CD4-positive, alpha-beta T cell treated with Interferon gamma for 1 hour (primary cell): ENCODE measurements around the gene SUSD5.
A peak's percentile ranks its signal among the peaks of the same experiment; 100 is the strongest.
"Not testable (repeated sequence)": the region's sequence is repeated elsewhere in the genome, so short reads cannot be mapped to it uniquely, and the experiment has no call there.

Source experiments
- DNase-seq: peaks from one replicate; pipeline ENCODE4 v3.0.0-alpha.2; 2020

SUSD5 gene

GRCh38 chr3:33146791-33147445, 71.7 kb downstream of the SUSD5 start:
- DNase-seq: no peak

GRCh38 chr3:33145901-33146580, 72.6 kb downstream of the SUSD5 start:
- DNase-seq: no peak

DNA sequence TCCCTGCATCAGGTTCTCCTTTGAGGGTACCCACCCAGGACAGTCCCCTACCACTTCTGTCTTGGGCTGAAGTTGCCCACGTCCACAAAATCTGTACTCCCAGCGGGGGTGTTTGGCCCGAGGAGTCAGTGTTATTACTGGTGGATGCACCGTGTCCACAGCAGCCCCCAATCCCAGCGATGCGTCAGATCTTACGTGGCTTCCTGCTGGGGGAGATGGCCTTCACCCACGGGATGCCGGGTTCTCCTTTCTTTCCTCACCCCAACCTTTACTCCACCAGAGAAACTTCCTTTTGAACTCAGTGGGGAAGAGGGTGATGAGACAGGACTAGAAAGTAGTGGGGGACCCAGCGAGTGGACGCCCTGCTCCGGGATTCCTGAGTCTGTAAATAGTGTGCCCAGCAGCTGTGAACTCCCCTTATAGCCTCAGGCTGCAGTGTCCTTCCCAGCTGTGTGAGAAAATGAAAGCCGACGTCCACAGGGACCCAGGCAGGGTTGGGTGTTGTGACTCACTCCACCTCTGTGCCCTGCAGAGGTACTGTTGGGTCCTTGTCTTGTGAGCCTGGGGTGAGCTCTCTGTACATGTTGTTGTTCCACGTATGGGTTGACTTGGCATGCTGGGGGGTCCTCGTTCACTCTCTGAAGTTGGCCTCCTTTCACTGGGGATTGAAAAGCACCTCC, 73.2 kb downstream of the SUSD5 start:
- DNase-seq: no peak

GRCh38 chr3:33144433-33144832, 74.2 kb downstream of the SUSD5 start:
- DNase-seq: peak; percentile 9

- DNase-seq: no peak
Measured at GRCh38 chr3:33141006-33141405, 77.6 kb downstream of the SUSD5 start.

- no peak for DNase-seq
Measured at GRCh38 chr3:33139996-33140395, 78.6 kb downstream of the SUSD5 start.

DNA sequence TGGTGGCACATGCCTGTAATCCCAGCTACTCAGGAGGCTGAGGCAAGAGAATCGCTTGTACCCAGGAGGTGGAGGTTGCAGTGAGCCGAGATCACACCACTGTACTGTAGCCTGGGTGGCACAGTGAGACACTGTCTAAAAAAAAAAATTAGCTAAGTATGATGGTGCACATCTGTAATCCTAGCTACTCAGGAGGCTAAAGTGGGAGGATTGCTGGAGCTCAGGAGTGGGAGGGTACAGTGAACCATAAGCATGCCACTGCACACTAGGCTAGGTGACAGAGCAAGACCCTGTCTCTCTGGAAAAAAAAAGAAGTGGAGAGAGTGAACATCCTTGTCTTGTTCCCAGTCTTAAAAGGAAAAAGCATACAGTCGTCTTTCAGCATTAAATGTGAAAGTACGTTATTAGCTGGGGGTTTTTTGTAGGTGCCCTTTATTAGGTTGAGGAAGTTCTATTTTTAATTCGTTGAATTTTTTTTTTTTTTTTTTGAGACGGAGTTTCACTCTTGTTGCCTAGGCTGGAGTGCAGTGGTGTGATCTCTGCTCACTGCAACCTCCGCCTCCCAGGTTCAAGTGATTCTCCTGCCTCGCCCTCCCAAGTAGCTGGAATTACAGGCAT, 79.5 kb downstream of the SUSD5 start:
- DNase-seq: not testable (repeated sequence)

DNA sequence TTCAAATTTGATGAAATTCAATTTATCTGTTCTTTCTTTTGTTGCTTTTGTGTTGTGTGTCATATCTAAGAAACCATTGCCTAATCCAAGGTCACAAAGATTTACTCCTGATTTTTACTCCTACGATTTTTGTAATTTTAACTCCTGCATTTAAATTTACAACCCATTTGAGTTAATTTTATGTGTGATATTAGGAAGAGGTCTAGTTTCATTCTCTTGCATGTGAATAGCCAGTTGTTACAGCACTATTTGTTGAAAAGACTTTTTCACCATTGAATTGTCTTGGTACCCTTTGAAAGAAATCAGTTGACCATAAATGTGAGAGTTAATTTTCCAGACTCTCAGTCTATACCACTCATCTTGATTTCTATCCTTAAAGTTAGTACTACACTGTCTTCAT, 80.9 kb downstream of the SUSD5 start:
- DNase-seq: no peak

DNA sequence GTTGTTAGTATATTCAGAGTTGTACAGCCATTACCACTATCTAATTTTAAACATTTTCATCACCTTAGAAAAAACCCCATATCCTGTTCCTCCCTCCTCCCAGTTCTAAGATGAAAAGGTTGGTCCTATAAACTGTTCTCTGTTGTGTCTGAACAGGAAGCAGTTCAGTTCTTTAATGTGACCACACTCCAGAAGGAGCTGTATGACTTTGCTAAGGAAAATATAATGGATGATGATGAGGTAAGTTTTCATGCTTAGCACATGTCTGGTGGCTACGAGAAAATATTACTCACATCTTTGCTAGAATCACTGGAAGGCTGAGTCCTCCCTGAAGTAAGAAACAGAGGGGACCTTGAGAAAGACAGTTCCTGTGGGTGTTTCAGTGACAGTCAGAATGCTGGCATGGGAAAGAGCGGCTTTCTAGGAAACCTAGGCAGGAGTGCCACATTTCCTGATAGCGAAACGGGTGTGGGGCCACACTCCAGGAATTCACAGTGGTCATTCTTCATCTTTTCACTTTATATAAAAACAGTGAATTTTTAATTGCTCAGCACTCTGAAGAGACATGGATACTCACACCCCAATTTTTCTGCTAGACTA, 84.5 kb downstream of the SUSD5 start:
- no peak for DNase-seq

DNA sequence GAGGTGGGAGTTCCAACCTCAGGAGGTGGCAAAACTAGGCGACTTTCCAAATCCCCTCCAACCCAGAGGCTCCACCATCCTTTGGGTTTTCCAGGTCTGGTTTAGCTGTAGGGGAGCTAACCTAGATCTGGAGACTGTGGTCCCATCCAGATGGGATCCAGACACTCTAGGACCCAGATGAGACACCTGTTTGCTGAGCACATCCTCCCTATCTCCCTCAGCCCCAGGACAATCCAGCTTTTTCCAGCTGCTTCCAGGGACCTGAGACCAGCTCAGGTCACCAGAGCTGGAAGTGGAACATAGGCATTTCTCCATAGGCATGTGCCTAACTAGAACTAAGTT, 86.6 kb downstream of the SUSD5 start:
- DNase-seq: no peak

DNA sequence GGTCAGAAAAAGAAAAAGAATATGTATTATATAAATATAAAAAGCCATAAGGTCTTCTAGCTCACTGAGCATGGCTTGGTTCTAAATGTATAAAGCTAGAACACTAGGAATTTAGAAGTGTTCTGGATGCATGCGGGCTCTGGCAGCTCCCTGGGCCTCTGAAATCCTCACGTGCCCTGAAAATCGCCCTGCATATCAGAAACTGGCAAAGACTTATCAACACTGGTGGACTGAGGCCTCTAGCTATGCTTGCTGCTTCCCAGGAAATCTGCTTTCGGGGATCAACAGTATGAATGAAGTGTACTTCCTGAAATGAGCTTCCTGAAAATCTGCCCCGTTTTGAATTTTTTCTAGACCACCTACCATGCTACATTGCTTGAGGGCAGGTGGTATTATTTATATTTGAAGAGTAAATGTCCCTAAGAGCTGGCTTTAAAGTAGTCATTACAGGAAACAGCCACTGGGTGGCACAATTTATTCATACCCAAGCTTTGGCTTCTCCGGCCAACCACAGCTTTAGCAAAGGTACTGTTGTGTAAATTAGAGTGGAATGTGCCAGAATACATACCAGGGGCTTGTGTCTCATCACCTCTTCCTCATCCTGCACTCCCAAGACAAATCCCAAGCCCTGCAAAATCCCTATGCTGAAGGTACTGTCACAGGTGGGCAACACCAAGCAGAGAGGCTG, 87.1 kb downstream of the SUSD5 start:
- DNase-seq: no peak

DNA sequence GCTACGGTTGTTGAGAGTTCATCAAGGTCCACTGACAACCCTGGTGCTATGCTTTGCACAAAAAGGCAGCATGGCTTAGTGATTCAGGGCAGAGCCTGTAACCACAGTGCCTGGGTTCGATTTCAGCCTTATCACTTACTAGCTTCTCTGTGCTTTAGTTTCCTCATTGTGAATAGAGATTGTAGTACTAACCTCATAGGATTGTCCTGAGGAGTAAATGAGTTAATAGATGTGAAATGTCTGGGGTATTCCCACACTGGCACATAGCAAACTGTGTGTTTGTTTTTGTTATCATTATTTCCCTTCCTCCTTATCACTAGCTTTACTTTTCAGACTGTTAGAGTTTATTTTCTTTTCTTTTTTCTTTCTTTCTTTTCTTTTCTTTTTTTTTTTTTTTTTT, 88.5 kb downstream of the SUSD5 start:
- DNase-seq: no peak

- no peak for DNase-seq
Measured at GRCh38 chr3:33128706-33129105, 89.9 kb downstream of the SUSD5 start.

GRCh38 chr3:33125840-33126239, 92.8 kb downstream of the SUSD5 start:
- no peak for DNase-seq

- DNase-seq: no peak
Measured at GRCh38 chr3:33124638-33125037, 94.0 kb downstream of the SUSD5 start.

DNA sequence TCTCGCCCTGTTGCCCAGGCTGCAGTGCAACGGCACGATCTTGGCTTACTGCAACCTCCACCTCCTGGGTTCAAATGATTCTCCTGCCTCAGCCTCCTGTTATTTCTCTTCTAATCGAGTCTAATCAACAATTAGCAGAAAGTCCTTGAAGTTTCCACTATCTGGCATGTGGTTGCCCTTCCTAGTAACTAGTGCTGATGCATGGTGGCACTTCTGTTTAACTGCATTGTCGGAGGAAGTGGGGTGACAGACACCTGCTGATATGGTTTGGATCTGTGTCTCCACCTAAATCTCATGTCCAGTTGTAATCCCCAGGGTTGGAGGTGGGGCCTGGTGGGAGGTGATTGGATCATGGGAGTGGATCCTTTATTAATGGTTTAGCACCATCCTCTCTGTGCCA, 95.6 kb downstream of the SUSD5 start:
- no peak for DNase-seq

DNA sequence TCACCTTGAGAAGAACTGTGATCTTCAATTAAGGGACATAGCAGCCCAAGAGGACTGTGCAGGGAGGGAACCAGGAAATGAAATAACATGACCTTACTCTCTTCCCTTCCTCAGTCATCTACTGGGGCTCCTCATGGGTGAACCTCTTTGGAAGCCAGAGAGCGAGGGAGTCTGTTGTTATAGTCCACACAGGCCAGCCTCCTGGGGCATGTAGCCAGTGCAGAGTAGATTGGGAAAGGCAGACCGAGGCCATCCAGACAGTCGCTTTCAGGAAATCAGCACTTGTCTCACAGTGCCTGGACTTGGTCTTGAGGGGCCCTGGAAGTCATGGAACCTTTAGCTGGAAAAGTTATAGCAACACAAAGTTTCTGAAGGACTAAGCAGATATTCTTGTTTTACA, 98.7 kb downstream of the SUSD5 start:
- DNase-seq: no peak

DNA sequence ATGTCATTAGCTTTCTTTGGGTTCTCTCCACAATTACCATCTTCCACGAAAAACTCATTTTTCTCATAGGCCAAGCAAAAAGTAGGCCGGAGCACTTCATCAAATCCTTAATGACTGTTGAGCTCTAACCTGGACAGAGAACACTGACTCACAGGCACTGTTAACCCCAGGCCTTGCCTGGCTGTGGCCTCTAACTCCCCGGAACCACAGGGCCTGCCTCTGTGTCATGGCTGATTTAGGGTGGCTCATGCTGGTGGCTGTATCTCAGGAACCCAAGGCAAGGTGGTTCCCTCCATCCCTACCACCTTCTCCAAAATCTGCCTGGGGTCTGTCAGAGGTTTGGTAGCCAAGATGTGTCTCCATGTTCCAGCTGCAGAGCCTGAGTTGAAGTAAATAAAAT, 101.1 kb downstream of the SUSD5 start:
- no peak for DNase-seq

- peak; percentile 61 for DNase-seq
Measured at GRCh38 chr3:33115024-33115768, 103.4 kb downstream of the SUSD5 start.

DNA sequence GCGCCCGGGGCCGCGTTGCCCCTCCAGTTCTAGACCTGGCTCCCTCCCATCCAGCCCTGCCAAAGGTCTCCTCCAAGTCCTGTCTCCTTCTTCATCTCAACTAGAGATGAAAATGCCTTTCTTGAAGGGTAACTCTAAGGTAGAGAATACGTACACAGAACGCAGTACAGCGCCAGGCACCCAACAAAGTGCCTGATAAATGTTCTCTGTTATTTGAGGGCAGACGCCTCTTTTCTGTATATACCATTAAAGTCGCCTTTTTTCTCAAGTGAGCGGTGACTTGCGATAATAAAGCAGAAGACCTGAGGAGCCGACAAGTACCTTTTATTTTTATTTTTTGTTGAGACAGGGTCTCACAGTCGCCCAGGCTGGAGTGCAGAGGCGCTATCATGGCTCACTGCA, 104.0 kb downstream of the SUSD5 start:
- no peak for DNase-seq

GRCh38 chr3:33113772-33114621, 104.6 kb downstream of the SUSD5 start, which contains the start of gene CRTAP:
CRTAP (plus strand) TSS chr3:33114014; CDS start chr3:33114078, 64 bp downstream.
- peak; percentile 89 for DNase-seq
